NOMO-1 treated with DMSO at 0.1 percent for 48 hours (cell line): Measurements from ENCODE around the gene UBE2E3.

Source experiments
- DNase-seq: peaks from one replicate; lab custom pipeline; 2025; ENCODE audit not compliant: unreplicated experiment; lab: John Stamatoyannopoulos, UW

The UBE2E3 gene

GRCh38 chr2:181073896-181074295 is 93.5 kb downstream of the UBE2E3 start:
- no peak for DNase-seq

GRCh38 chr2:181074457-181074856 is 94.1 kb downstream of the UBE2E3 start:
- no peak for DNase-seq

DNA sequence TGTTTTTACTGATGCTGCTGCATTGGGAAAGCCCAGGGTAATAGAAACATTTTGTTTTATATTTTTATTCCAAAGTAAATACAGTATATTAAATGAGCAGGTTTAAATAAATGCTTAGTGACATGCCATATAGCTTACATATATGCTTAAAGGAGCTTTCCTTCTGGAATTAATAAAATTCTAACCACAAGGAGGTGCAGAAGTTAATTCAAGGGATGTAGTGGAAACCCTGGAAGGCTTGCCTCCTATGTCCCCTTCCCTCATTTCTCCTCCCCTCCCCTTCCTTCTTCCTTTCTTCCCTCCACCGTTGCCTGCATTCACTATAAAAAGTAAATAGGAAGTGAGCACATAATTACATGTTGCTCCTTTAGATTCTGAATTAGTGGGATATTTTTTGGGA is 96.3 kb downstream of the UBE2E3 start:
- DNase-seq = no peak

DNA sequence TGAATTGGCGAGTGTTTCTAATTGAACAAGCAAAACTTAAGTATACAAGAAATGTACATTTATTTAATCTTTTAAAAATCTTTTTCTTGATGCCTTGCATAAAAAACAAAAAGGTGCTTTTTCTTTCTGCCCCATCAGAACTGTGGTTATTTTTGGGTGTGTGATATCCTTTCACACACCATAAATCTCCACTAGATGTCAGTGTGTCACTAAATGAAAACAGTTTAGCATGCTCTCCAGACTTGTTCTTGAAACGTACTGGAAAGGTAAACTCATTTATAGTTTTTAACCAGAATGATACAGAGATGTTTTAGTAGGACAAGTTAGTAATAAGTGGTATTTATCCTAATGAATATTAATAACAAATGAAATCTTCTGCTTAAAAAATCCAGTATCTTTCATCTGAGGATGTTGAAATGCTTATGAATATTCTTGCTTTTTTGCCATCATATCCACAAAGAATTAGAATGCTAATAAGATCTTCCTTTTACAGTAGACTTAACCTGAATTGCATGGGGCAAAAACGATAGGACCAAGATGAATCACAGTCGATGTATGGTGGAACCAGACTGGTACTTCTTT is 96.8 kb downstream of the UBE2E3 start:
- peak; percentile 44 for DNase-seq

GRCh38 chr2:181083140-181083539 is 102.7 kb downstream of the UBE2E3 start:
- no peak for DNase-seq

DNA sequence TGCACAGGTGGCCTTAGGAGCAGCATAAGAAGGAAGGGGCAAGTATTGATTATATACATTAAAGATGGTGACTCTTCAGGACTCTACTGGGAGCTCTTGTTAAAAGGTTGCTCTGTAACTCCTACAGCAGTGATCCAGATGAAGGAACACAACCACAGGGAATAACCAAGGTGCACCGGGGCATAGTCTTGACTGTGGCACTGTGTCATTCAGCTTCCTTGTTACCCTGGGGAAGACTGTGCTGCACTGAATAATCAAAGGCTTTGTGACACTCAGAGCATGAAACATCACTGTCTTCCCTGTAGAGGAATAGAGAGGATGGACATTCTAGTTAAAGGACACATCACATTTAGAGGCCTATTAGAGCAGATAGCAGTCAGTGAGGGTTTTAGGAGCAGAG is 105.3 kb downstream of the UBE2E3 start:
- DNase-seq = no peak

GRCh38 chr2:181091920-181092319 is 111.5 kb downstream of the UBE2E3 start:
- DNase-seq = peak; percentile 22

DNA sequence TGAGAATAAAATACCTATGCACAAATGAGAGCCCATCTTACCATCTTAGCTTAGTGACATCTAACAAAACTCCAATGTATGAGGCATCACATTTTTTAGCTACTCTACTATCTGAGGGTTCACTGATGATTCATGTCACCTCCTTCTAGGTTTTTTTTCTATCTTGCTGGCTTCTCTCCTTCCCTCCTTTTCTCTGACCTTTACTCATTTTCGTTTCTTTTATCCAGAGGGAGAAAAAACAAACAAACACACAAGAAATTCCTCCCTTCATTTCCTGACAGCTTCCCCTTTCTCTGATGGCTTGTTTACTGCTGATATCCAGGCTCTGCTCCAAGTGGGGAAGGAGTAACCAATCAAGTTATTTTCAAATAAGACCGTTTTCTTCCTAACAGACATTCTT is 115.1 kb downstream of the UBE2E3 start:
- no peak for DNase-seq

- no peak for DNase-seq
Observed at GRCh38 chr2:181103659-181104058, 123.3 kb downstream of the UBE2E3 start.

DNA sequence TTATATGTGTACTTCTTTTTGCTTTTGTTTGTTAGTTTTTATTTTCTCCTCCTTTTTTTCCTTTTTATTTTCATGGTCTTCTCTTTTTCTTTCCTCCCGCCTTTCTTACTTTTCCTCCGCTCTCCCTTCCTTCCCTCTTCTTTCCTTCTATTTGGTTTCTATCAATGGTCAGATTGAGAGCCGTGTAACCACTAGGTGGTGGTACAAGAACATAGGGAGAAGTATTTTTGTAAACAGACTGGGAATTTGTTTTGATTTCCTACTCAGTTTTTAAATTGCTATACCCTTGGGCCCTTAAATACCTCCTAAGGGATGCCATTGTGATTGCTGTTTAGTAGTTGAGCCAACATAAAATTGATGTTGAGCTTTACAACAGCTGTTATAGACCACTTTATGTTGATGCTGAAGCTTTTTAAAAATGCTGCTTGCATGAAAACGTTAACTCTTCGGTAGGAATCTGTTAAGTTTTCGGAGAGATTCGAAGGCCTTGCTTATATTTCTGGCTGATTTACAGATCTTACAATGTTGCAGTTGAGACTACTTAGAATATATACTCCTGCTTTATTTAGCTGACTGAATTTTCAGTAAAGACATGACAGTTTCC is 124.2 kb downstream of the UBE2E3 start:
- DNase-seq = peak; percentile 43

DNA sequence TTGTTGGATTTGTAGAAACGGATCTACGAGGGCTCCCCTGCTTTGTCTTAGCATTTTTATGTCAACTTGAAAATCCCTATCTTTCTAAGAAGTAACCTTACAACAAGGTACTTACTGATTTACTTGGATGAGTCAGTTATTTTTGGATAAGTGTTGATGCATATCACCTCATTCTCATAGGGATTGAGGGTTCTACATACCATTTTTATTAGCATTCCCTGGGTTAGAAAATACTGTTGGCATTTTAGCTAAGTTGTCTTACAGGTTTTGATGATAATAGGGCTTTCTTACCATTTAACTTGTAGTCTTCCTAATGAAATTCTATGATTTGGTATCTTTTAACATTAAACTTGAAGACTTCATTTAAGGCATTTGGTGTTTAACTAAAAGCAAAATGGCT is 125.2 kb downstream of the UBE2E3 start:
- no peak for DNase-seq

- DNase-seq = no peak
Observed at GRCh38 chr2:181106229-181106628, 125.8 kb downstream of the UBE2E3 start.

GRCh38 chr2:181106789-181107627 is 126.6 kb downstream of the UBE2E3 start:
- DNase-seq = peak; percentile 89

GRCh38 chr2:181107628-181107945 is 127.2 kb downstream of the UBE2E3 start:
- no peak for DNase-seq

DNA sequence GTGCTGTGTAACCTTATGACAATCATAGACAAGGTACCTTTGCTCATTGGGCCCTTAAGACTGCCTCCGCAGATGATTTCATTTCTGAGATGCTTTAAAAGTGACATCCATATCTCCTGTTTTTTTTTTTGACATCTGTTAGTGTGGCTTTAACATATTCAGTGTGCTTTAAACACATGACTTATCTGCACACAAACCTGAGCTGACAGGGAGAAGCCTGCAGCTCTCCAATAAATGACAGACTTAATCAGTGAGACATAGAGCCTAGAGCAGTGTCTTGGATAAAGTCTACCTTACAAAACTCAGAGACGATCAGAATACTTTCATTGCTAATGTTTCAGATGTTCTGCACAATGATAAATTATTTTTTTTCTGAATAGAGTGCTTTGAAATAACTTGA is 130.7 kb downstream of the UBE2E3 start:
- no peak for DNase-seq

GRCh38 chr2:181112916-181113315 is 132.5 kb downstream of the UBE2E3 start:
- DNase-seq = no peak
